Panc1 (cell line): ENCODE results near the gene CAMK1G. TPM values are rescaled to one million over a fixed set of nuclear protein-coding genes. Genes with fewer than 3 reads are reported as not detected.

Experiments used
- ATAC-seq: fragments of 200-7000 bp; cut with Tn5 transposase; 2 replicates; pipeline ENCODE4 v1.9.1; 2020; ENCODE audit warnings: mild to moderate bottlenecking, moderate library complexity
- BruUV-seq: library from RNA; stranded (reverse); fragments of 400-500 nt; replicated peaks from 2 replicates; lab custom pipeline; 2021; lab: Mats Ljungman, UMichigan
- CTCF ChIA-PET: fragments of 300-600 bp; sonication (Branson Sonifier 250); formaldehyde crosslinking; loops from one replicate; lab custom pipeline; 2022; ENCODE audit warnings: antibody characterized with exemption; lab: Charles Lee
- POLR2A ChIA-PET: fragments of 300-600 bp; sonication (Branson Sonifier 250); formaldehyde crosslinking; loops from one replicate; lab custom pipeline; 2022; ENCODE audit warnings: antibody characterized with exemption; lab: Charles Lee
- DNase-seq: peaks from one replicate; pipeline ENCODE4 v3.0.0-alpha.2; 2010; ENCODE audit warnings: low read depth, low spot score
- H3K27ac ChIP-seq: 2 replicates; pipeline ENCODE4 v1.5.1; 2011; ENCODE audit warnings: mild to moderate bottlenecking, low read length, inconsistent platforms
- H3K27me3 ChIP-seq: fragments of 200-500 bp; sonication (Bioruptor generic); 2 replicates; pipeline ENCODE4 v1.6.0; 2014; ENCODE audit warnings: low read length, inconsistent platforms; ENCODE audit not compliant: control insufficient read depth, insufficient read depth
- H3K36me3 ChIP-seq: fragments of 200-500 bp; sonication (Bioruptor generic); 2 replicates; pipeline ENCODE4 v1.5.1; 2014; ENCODE audit warnings: inconsistent platforms, mild to moderate bottlenecking, low read length, moderate library complexity; ENCODE audit not compliant: control insufficient read depth, insufficient read depth
- H3K4me1 ChIP-seq: 2 replicates; pipeline ENCODE4 v1.5.1; 2011; ENCODE audit warnings: inconsistent platforms, mild to moderate bottlenecking, low read length, moderate library complexity; ENCODE audit not compliant: control insufficient read depth, insufficient read depth
- H3K4me3 ChIP-seq, 2 experiments: 2 replicates each; pipeline ENCODE4 v1.5.1; 2011 to 2012; ENCODE audit warnings: low read depth in 2 of 2, low read length in 2 of 2, mild to moderate bottlenecking in 2 of 2, inconsistent platforms in 1 of 2, moderate library complexity in 1 of 2
- H3K9me3 ChIP-seq: fragments of 200-500 bp; sonication (Bioruptor generic); 2 replicates; pipeline ENCODE4 v1.5.1; 2014; ENCODE audit warnings: low read depth, mild to moderate bottlenecking, inconsistent platforms, low read length, moderate library complexity; ENCODE audit not compliant: control insufficient read depth, insufficient read depth
- CTCF ChIP-seq: fragments of 450-650 bp; IDR thresholded peaks from 2 replicates; pipeline ENCODE4 v1.5.1; 2017; ENCODE audit warnings: mild to moderate bottlenecking
- POLR2AphosphoS5 ChIP-seq: IDR thresholded peaks from 2 replicates; pipeline ENCODE4 v1.6.1; 2012; ENCODE audit warnings: mild to moderate bottlenecking, low read depth, low read length, moderate library complexity
- REST ChIP-seq, 2 experiments: IDR thresholded peaks; 2 replicates each; pipeline ENCODE4 v1.6.1; 2011 to 2012; ENCODE audit warnings: low read depth in 2 of 2, control low read depth in 1 of 2, low read length in 1 of 2, mild to moderate bottlenecking in 1 of 2, moderate library complexity in 1 of 2; ENCODE audit not compliant: insufficient read depth in 1 of 2
- SIN3A ChIP-seq: IDR thresholded peaks from 2 replicates; pipeline ENCODE4 v1.6.1; 2012; ENCODE audit warnings: low read depth, mild to moderate bottlenecking, low read length, moderate library complexity, borderline replicate concordance; ENCODE audit not compliant: insufficient read depth
- TCF7L2 ChIP-seq: IDR thresholded peaks from 2 replicates; pipeline ENCODE4 v1.6.1; 2011; ENCODE audit warnings: mild to moderate bottlenecking, low read depth, low read length, inconsistent platforms
- in situ Hi-C: cut with HindIII; loops from 2 replicates; pipeline ENCODE4 v1.10.0; 2016; ENCODE audit warnings: low sequenced_read_pairs, low pct_unique_long_range_greater_than_20kb
- intact Hi-C: fragments of 100-400 bp; cut with micrococcal nuclease; formaldehyde crosslinking; loops from one replicate; pipeline ENCODE4 v1.10.0; 2022; ENCODE audit not compliant: unreplicated experiment
- total RNA-seq: library from RNA; stranded (reverse); gene quantifications from one replicate; pipeline ENCODE4 v1.2.1, GENCODE V29; 2021; ENCODE audit not compliant: unreplicated experiment

CAMK1G gene
- total RNA-seq, 1 experiment from 2014 or later, result not detected

- ATAC-seq, result peak; percentile 54
- no TSS peak for BruUV-seq
- H3K27me3 ChIP-seq, result no peaks in the 10 kb centered on the region
- TF ChIP-seq SIN3A (no peak), REST (IDR thresholded peaks at IDR 0.05; ENCODE audit: insufficient read depth in 1 of 2, low read depth in 2 of 2, low read length in 1 of 2) (peak in 1 of 2 experiments; percentile 58; a peak in 1 of 4 replicates), TCF7L2 (no peak)
- no peaks in the 10 kb centered on the region for H3K36me3 ChIP-seq
- DNase-seq, result no peak
- CTCF ChIA-PET, result no interaction called here
- no peaks in the 10 kb centered on the region for H3K9me3 ChIP-seq
- no peak overlapping the region for H3K27ac ChIP-seq
- POLR2A ChIA-PET, result no interaction called here
- intact Hi-C loops (no loop called here), in situ Hi-C loops (no loop called here)
- H3K4me1 ChIP-seq, result peaks cover 5% of the 10 kb centered on the region
- H3K4me3 ChIP-seq, result no peak overlapping the region
Observed at GRCh38 chr1:209652873-209653401, 69.4 kb downstream of the CAMK1G start.

GRCh38 chr1:209653915-209654351, 70.4 kb downstream of the CAMK1G start:
- CTCF ChIA-PET, result no interaction called here
- POLR2A ChIA-PET, result no interaction called here
- Histone ChIP-seq H3K27ac (no peak overlapping the region), H3K4me3 (no peak overlapping the region), H3K27me3 (no peaks in the 10 kb centered on the region), H3K4me1 (peaks cover 5% of the 10 kb centered on the region), H3K36me3 (no peaks in the 10 kb centered on the region), H3K9me3 (no peaks in the 10 kb centered on the region)
- ATAC-seq (no peak), DNase-seq (no peak)
- TF ChIP-seq POLR2AphosphoS5 (no peak), TCF7L2 (no peak), REST (IDR thresholded peaks at IDR 0.05; ENCODE audit: insufficient read depth in 1 of 2, low read depth in 2 of 2, low read length in 1 of 2) (no peak), SIN3A (no peak), CTCF (no peak)
- intact Hi-C loops (no loop called here), in situ Hi-C loops (no loop called here)
- no TSS peak for BruUV-seq
